ENCODE data around the gene DCK. TPM values are rescaled to one million over a fixed set of nuclear protein-coding genes. Genes with fewer than 3 reads are reported as not detected.
"Not testable (repeated sequence)": the region's sequence is repeated elsewhere in the genome, so short reads cannot be mapped to it uniquely, and the experiment has no call there.

The DCK gene
- total RNA-seq, 2 experiments from 2014 or later = 84.1 to 93.1 TPM

GRCh38 chr4:71006203-71006907 is 12.9 kb downstream of the DCK start:
- Mint-ChIP-seq H3K4me1 (peaks cover 81% of the 10 kb centered on the region), H3K27me3 (no peaks in the 10 kb centered on the region), H3K36me3 (ENCODE audit: low read depth) (peaks cover 58% of the 10 kb centered on the region), H3K9me3 (peaks cover 8% of the 10 kb centered on the region), H3K4me3 (peak overlapping the region; percentile 56), H3K27ac (peak overlapping the region; percentile 89)
- POLR2A ChIA-PET = no interaction called here
- CTCF ChIA-PET = interaction anchor here (0.8 to 1.4 kb wide), 2 partner anchors 10 to 13 kb away, joined by 4 to 5 read pairs; partner anchors contain the start of gene DCK
- DNase-seq = peak; percentile 34

DNA sequence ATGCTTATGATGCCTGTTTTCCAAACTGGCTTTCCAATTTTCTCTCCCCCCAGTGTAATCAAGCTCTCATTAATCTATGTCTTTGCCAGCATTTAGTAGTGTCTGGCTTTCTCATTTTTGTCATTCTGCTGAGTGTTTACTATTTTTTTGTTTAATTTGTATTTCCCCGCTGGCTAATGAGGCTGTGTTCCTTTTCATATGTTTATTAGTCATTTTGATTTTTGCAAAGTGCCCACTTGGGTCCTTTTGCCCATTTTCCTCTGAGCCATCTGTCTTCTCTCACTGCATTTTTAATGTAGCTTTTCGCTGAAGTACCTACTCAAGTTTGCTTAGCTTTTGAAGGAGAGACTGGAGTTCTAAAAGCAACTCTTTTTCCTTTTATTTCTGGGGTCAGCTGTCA is 14.7 kb downstream of the DCK start:
- Mint-ChIP-seq H3K9me3 (peaks cover under 1% of the 10 kb centered on the region), H3K27ac (no peak overlapping the region), H3K4me1 (peaks cover 65% of the 10 kb centered on the region), H3K4me3 (no peak overlapping the region), H3K27me3 (no peaks in the 10 kb centered on the region), H3K36me3 (ENCODE audit: low read depth) (peaks cover 57% of the 10 kb centered on the region)
- ChIA-PET CTCF (interaction anchor here (0.6 to 1.5 kb wide), 2 partner anchors 164 to 170 kb away, joined by 3 to 5 read pairs; no protein-coding TSS in a partner anchor), POLR2A (no interaction called here)
- no peak for DNase-seq

GRCh38 chr4:71009086-71009485 is 15.6 kb downstream of the DCK start:
- H3K27me3 Mint-ChIP-seq = no peaks in the 10 kb centered on the region
- no peak for DNase-seq
- H3K27ac Mint-ChIP-seq = no peak overlapping the region
- POLR2A ChIA-PET = interaction anchor here (1.1 kb wide), 1 partner anchor 107 kb away, joined by 4 read pairs; no protein-coding TSS in a partner anchor
- H3K4me1 Mint-ChIP-seq = peaks cover 63% of the 10 kb centered on the region
- peaks cover 5% of the 10 kb centered on the region for H3K9me3 Mint-ChIP-seq
- CTCF ChIA-PET = interaction anchor here (0.6 to 1.9 kb wide), 4 partner anchors 14 to 357 kb away, joined by 3 to 8 read pairs (median 4); partner anchors contain the start of gene DCK
- no peak overlapping the region for H3K4me3 Mint-ChIP-seq
- peaks cover 57% of the 10 kb centered on the region for H3K36me3 Mint-ChIP-seq (ENCODE audit: low read depth)

DNA sequence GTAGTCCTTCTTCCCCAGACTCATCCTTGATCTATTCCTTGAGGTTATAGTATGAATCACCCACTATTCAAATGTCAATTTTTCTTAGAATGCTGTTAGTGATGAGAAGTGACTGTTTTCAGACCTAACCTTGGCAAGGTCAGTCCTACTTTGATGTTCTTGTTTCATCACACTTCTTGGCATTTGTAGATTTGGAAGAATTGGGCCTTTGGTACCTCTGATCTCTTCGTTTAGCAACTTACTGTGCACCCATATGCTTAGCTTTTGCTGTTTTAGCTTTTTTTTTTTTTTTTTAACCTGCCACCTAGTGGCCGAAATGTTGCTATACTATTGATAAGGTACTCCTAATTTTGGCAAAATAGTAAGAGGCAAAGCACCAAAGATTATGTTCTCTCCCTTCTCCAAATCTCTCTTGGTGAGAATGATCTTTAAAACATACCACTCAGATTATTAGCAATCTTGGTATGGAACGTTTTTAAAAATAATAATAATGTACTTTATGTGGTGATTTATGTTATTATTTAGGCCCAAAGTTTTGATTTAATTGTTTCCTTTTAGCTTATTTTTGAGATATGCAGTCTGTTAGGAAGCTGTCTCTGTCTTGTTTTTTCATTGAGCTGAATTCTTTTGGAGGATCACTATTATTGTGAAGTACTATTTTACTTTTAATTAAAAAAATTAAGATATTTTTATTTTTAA is 16.6 kb downstream of the DCK start:
- POLR2A ChIA-PET = interaction anchor here (0.6 to 1.1 kb wide), 5 partner anchors 12 to 276 kb away, joined by 3 to 5 read pairs (median 4); no protein-coding TSS in a partner anchor
- H3K4me1 Mint-ChIP-seq = peaks cover 54% of the 10 kb centered on the region
- H3K27ac Mint-ChIP-seq = peak overlapping the region; percentile 60
- H3K36me3 Mint-ChIP-seq (ENCODE audit: low read depth) = peaks cover 63% of the 10 kb centered on the region
- peak; percentile 15 for DNase-seq
- no peaks in the 10 kb centered on the region for H3K27me3 Mint-ChIP-seq
- CTCF ChIA-PET = interaction anchor here (0.6 to 1.9 kb wide), 7 partner anchors 15 to 393 kb away, joined by 3 to 8 read pairs (median 3); partner anchors contain the start of gene DCK
- H3K4me3 Mint-ChIP-seq = no peak overlapping the region
- peaks cover 9% of the 10 kb centered on the region for H3K9me3 Mint-ChIP-seq

DNA sequence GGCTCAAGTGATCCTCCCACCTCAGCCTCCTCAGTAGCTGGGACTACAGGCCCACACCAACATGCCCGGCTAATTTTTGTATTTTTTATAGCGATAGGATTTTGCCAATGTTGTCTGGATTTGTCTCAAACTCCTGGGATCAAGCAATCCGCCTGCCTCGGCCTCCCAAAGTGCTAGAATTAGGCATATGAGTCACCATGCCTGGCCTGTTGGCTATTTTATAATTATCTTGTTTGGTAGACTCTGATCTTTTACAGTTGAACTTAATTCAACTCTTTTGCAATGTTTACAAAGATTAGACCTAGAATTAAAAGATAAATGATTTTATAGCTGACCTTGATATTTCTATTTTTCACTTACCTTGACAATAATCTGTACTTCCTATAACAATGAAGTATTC is 18.0 kb downstream of the DCK start:
- ChIA-PET CTCF (no interaction called here), POLR2A (no interaction called here)
- no peak overlapping the region for H3K4me3 Mint-ChIP-seq
- no peaks in the 10 kb centered on the region for H3K27me3 Mint-ChIP-seq
- H3K27ac Mint-ChIP-seq = no peak overlapping the region
- peaks cover 15% of the 10 kb centered on the region for H3K9me3 Mint-ChIP-seq
- DNase-seq = no peak
- peaks cover 70% of the 10 kb centered on the region for H3K36me3 Mint-ChIP-seq (ENCODE audit: low read depth)
- peaks cover 47% of the 10 kb centered on the region for H3K4me1 Mint-ChIP-seq

DNA sequence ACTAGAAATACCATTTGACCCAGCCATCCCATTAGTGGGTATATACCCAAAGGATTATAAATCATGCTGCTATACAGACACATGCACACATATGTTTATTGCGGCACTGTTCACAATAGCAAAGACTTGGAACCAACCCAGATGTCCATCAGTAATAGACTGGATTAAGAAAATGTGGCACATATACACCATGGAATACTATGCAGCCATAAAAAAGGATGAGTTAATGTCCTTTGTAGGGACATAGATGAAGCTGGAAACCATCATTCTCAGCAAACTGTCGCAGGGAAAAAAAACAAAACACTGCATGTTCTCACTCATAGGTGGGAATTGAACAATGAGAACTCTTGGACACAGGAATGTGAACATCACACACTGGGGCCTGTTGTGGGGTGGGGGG is 23.9 kb downstream of the DCK start:
- peaks cover 16% of the 10 kb centered on the region for H3K4me1 Mint-ChIP-seq
- H3K36me3 Mint-ChIP-seq (ENCODE audit: low read depth) = peaks cover 61% of the 10 kb centered on the region
- DNase-seq, POLR2A ChIA-PET, CTCF ChIA-PET, H3K4me3 Mint-ChIP-seq, H3K27me3 Mint-ChIP-seq, H3K27ac Mint-ChIP-seq: not testable (repeated sequence)
- H3K9me3 Mint-ChIP-seq = peaks cover 20% of the 10 kb centered on the region

DNA sequence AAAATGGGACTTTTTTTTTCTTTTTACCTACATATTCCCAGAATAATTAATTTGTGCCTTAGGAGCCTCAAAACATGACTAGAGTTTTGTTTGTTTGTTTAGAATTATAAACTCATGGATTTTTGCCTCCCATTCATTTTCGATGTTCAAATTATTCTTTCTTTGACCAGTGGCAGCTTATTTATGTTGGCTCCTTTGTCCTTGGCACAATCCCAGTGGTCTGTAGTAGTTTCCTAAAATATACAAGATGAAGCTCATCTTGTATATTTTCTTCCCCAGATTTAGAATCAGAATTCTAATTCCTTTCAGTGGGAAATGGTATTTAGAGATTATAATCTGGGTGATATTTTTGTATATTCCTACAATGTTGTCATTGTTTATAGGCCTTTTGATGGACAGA is 27.2 kb downstream of the DCK start:
- no peak overlapping the region for H3K4me3 Mint-ChIP-seq
- POLR2A ChIA-PET = no interaction called here
- no peak overlapping the region for H3K27ac Mint-ChIP-seq
- peaks cover 11% of the 10 kb centered on the region for H3K9me3 Mint-ChIP-seq
- DNase-seq = no peak
- H3K27me3 Mint-ChIP-seq = no peaks in the 10 kb centered on the region
- CTCF ChIA-PET = no interaction called here
- H3K4me1 Mint-ChIP-seq = peaks cover 11% of the 10 kb centered on the region
- peaks cover 55% of the 10 kb centered on the region for H3K36me3 Mint-ChIP-seq (ENCODE audit: low read depth)

GRCh38 chr4:71025654-71026053 is 32.2 kb downstream of the DCK start:
- DNase-seq = no peak
- H3K9me3 Mint-ChIP-seq = no peaks in the 10 kb centered on the region
- no peak overlapping the region for H3K27ac Mint-ChIP-seq
- H3K36me3 Mint-ChIP-seq (ENCODE audit: low read depth) = peaks cover 66% of the 10 kb centered on the region
- H3K4me1 Mint-ChIP-seq = peaks cover 6% of the 10 kb centered on the region
- ChIA-PET POLR2A (no interaction called here), CTCF (interaction anchor here (1.1 kb wide), 1 partner anchor 55 kb away, joined by 3 read pairs; no protein-coding TSS in a partner anchor)
- no peak overlapping the region for H3K4me3 Mint-ChIP-seq
- no peaks in the 10 kb centered on the region for H3K27me3 Mint-ChIP-seq

DNA sequence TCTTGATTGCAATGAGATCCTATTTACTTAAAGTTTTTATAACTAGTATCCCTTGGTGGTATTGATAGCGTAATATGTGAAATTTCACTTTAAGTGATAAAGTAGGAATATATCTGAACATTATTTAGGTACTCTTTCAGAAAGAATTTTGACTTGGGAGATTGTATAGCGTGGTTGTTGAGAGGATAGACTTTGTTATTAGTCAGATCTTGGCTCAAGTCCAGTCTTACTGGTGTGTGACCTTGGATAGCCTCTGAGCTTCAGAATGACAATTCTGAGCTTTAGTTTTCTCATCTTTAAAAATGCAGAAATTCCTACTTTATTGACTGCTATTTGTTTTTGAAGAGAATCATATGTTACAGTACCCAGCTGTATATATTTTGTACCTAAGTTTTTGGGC is 32.6 kb downstream of the DCK start:
- Mint-ChIP-seq H3K27me3 (no peaks in the 10 kb centered on the region), H3K4me1 (peaks cover 6% of the 10 kb centered on the region), H3K36me3 (ENCODE audit: low read depth) (peaks cover 67% of the 10 kb centered on the region), H3K27ac (no peak overlapping the region), H3K9me3 (no peaks in the 10 kb centered on the region), H3K4me3 (no peak overlapping the region)
- ChIA-PET POLR2A (no interaction called here), CTCF (interaction anchor here (1.1 kb wide), 1 partner anchor 55 kb away, joined by 3 read pairs; no protein-coding TSS in a partner anchor)
- DNase-seq = no peak

DNA sequence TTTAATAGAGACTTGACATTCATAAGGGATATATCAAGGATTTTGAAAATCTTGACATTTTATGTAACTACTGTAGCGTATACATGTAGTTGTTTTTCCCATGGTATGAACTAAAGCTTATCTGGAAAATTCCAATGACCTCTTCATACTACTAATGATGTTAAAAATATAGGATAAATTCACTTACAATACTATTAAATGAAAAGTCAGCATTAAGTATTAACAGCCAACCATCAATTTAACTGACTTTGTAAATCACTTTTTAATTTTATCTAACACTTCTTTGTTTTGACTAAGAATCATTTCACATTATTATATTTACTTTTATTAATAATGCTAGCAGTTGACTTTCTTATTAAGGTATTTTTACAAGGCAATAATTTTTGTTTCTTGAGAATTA is 34.2 kb downstream of the DCK start:
- peaks cover 1% of the 10 kb centered on the region for H3K4me1 Mint-ChIP-seq
- no peak overlapping the region for H3K4me3 Mint-ChIP-seq
- peaks cover 58% of the 10 kb centered on the region for H3K36me3 Mint-ChIP-seq (ENCODE audit: low read depth)
- POLR2A ChIA-PET = no interaction called here
- no peaks in the 10 kb centered on the region for H3K9me3 Mint-ChIP-seq
- no peaks in the 10 kb centered on the region for H3K27me3 Mint-ChIP-seq
- CTCF ChIA-PET = interaction anchor here (0.7 to 1.2 kb wide), 2 partner anchors 35 to 329 kb away, joined by 3 to 5 read pairs; no protein-coding TSS in a partner anchor
- H3K27ac Mint-ChIP-seq = no peak overlapping the region
- DNase-seq = no peak

- no peak overlapping the region for H3K4me3 Mint-ChIP-seq
- H3K27me3 Mint-ChIP-seq = no peaks in the 10 kb centered on the region
- ChIA-PET POLR2A (no interaction called here), CTCF (no interaction called here)
- H3K27ac Mint-ChIP-seq = no peak overlapping the region
- no peaks in the 10 kb centered on the region for H3K9me3 Mint-ChIP-seq
- peaks cover 41% of the 10 kb centered on the region for H3K36me3 Mint-ChIP-seq (ENCODE audit: low read depth)
- no peaks in the 10 kb centered on the region for H3K4me1 Mint-ChIP-seq
- no peak for DNase-seq
Observed at GRCh38 chr4:71029504-71029903, 36.1 kb downstream of the DCK start.

GRCh38 chr4:71032106-71032505 is 38.7 kb downstream of the DCK start:
- CTCF ChIA-PET, H3K4me1 Mint-ChIP-seq, H3K4me3 Mint-ChIP-seq, H3K27me3 Mint-ChIP-seq, DNase-seq, H3K9me3 Mint-ChIP-seq, H3K27ac Mint-ChIP-seq, POLR2A ChIA-PET: not testable (repeated sequence)
- peaks cover 26% of the 10 kb centered on the region for H3K36me3 Mint-ChIP-seq (ENCODE audit: low read depth)

- Mint-ChIP-seq H3K36me3 (ENCODE audit: low read depth) (peaks cover 32% of the 10 kb centered on the region), H3K4me1 (no peaks in the 10 kb centered on the region), H3K27ac (no peak overlapping the region), H3K4me3 (no peak overlapping the region), H3K9me3 (peaks cover 16% of the 10 kb centered on the region), H3K27me3 (peaks cover 3% of the 10 kb centered on the region)
- ChIA-PET CTCF (no interaction called here), POLR2A (no interaction called here)
- no peak for DNase-seq
Observed at GRCh38 chr4:71045256-71045655, 51.8 kb downstream of the DCK start.
